H9 (cell line): ENCODE data around the gene SYVN1. TPM values are rescaled to one million over a fixed set of nuclear protein-coding genes. Genes with fewer than 3 reads are reported as not detected.

Experiments
- DNase-seq: peaks from one replicate; pipeline ENCODE4 v3.0.0-alpha.2; 2017
- H2AFZ ChIP-seq: one replicate; pipeline ENCODE4 v1.6.1; 2013; ENCODE audit warnings: mild to moderate bottlenecking, low read length, control low read depth, moderate library complexity
- H2AK5ac ChIP-seq: 2 replicates; pipeline ENCODE4 v1.6.1; 2013; ENCODE audit warnings: low read length, control low read depth, mixed read lengths; ENCODE audit not compliant: insufficient read length
- H2BK120ac ChIP-seq: one replicate; pipeline ENCODE4 v1.6.1; 2013; ENCODE audit warnings: low read depth, mild to moderate bottlenecking, low read length, control low read depth, inconsistent platforms; ENCODE audit not compliant: poor library complexity, severe bottlenecking
- H2BK12ac ChIP-seq: 2 replicates; pipeline ENCODE4 v1.6.1; 2013; ENCODE audit warnings: low read length, control low read depth, mixed read lengths, low read depth; ENCODE audit not compliant: insufficient read length
- H2BK15ac ChIP-seq: 2 replicates; pipeline ENCODE4 v1.6.1; 2013; ENCODE audit warnings: low read depth, low read length, control low read depth
- H2BK20ac ChIP-seq: one replicate; pipeline ENCODE4 v1.6.1; 2013; ENCODE audit warnings: low read depth, mild to moderate bottlenecking, low read length, control low read depth, inconsistent platforms; ENCODE audit not compliant: poor library complexity, severe bottlenecking
- H2BK5ac ChIP-seq: 2 replicates; pipeline ENCODE4 v1.6.1; 2013; ENCODE audit warnings: low read length, control low read depth, mixed read lengths; ENCODE audit not compliant: insufficient read length
- H3K14ac ChIP-seq: 2 replicates; pipeline ENCODE4 v1.6.1; 2013; ENCODE audit warnings: low read length, control low read depth; ENCODE audit not compliant: insufficient read depth
- H3K18ac ChIP-seq: 2 replicates; pipeline ENCODE4 v1.6.1; 2013; ENCODE audit warnings: low read depth, mild to moderate bottlenecking, mixed read lengths, low read length, control low read depth; ENCODE audit not compliant: insufficient read length
- H3K23ac ChIP-seq: 2 replicates; pipeline ENCODE4 v1.6.1; 2013; ENCODE audit warnings: low read length, control low read depth, mixed read lengths, low read depth; ENCODE audit not compliant: insufficient read length
- H3K23me2 ChIP-seq: 2 replicates; pipeline ENCODE4 v1.6.1; 2013; ENCODE audit warnings: low read depth, mild to moderate bottlenecking, mixed read lengths, low read length, control low read depth; ENCODE audit not compliant: insufficient read length, poor library complexity, severe bottlenecking
- H3K27ac ChIP-seq: 2 replicates; pipeline ENCODE4 v1.5.1; 2013; ENCODE audit warnings: low read length, control low read depth, mixed read lengths, low read depth; ENCODE audit not compliant: insufficient read length
- H3K27me3 ChIP-seq: 2 replicates; pipeline ENCODE4 v1.6.1; 2013; ENCODE audit warnings: low read length, control low read depth, inconsistent platforms; ENCODE audit not compliant: insufficient read depth
- H3K4ac ChIP-seq: 2 replicates; pipeline ENCODE4 v1.6.1; 2013; ENCODE audit warnings: low read depth, mild to moderate bottlenecking, control low read depth, inconsistent platforms, low read length, moderate library complexity
- H3K4me1 ChIP-seq: 2 replicates; pipeline ENCODE4 v1.6.1; 2013; ENCODE audit warnings: low read length, control low read depth, inconsistent platforms; ENCODE audit not compliant: insufficient read depth
- H3K4me2 ChIP-seq: 2 replicates; pipeline ENCODE4 v1.6.1; 2013; ENCODE audit warnings: low read length, control low read depth, mixed read lengths; ENCODE audit not compliant: insufficient read length, insufficient read depth
- H3K56ac ChIP-seq: 2 replicates; pipeline ENCODE4 v1.6.1; 2013; ENCODE audit warnings: low read depth, mild to moderate bottlenecking, mixed read lengths, low read length, control low read depth; ENCODE audit not compliant: insufficient read length
- H3K79me1 ChIP-seq: 2 replicates; pipeline ENCODE4 v1.6.1; 2013; ENCODE audit warnings: low read depth, mild to moderate bottlenecking, moderate library complexity, low read length, control low read depth, inconsistent platforms; ENCODE audit not compliant: insufficient read depth, poor library complexity, severe bottlenecking
- H3K79me2 ChIP-seq: 2 replicates; pipeline ENCODE4 v1.6.1; 2013; ENCODE audit warnings: low read length, control low read depth, inconsistent platforms; ENCODE audit not compliant: insufficient read depth
- H3K9ac ChIP-seq: 2 replicates; pipeline ENCODE4 v1.6.1; 2013; ENCODE audit warnings: low read length, control low read depth, mixed read lengths; ENCODE audit not compliant: insufficient read length; ENCODE audit errors: extremely low read depth
- H3K9me3 ChIP-seq: one replicate; pipeline ENCODE4 v1.6.1; 2013; ENCODE audit warnings: low read depth, low read length, inconsistent platforms; ENCODE audit not compliant: control insufficient read depth
- H3T11ph ChIP-seq: one replicate; pipeline ENCODE4 v1.6.1; 2013; ENCODE audit warnings: mild to moderate bottlenecking, low read length, control low read depth, inconsistent platforms
- H4K20me1 ChIP-seq: one replicate; pipeline ENCODE4 v1.6.1; 2013; ENCODE audit not compliant: control insufficient read depth, insufficient read length, insufficient read depth
- H4K5ac ChIP-seq: 2 replicates; pipeline ENCODE4 v1.6.1; 2013; ENCODE audit warnings: low read depth, mild to moderate bottlenecking, mixed read lengths, low read length, control low read depth; ENCODE audit not compliant: insufficient read length
- H4K8ac ChIP-seq: replicated peaks from 2 replicates; pipeline ENCODE4 v1.6.1; 2013; ENCODE audit warnings: low read length, control low read depth, mixed read lengths, low read depth; ENCODE audit not compliant: insufficient read length
- H4K91ac ChIP-seq: 2 replicates; pipeline ENCODE4 v1.6.1; 2013; ENCODE audit warnings: low read depth, mild to moderate bottlenecking, moderate library complexity, mixed read lengths, low read length, control low read depth; ENCODE audit not compliant: insufficient read length
- H3K27ac Mint-ChIP-seq, 3 experiments: 2 replicates in 2 of 3; 3 replicates in 1 of 3; pipeline ENCODE4 v1.8.0; 2020 to 2021; ENCODE audit warnings: mixed read lengths in 3 of 3, mild to moderate bottlenecking in 1 of 3, moderate library complexity in 1 of 3
- H3K27me3 Mint-ChIP-seq: 2 replicates; pipeline ENCODE4 v1.8.0; 2021; ENCODE audit warnings: low read depth, mild to moderate bottlenecking, moderate library complexity, mixed read lengths
- H3K36me3 Mint-ChIP-seq, 3 experiments: 2 replicates in 2 of 3; 3 replicates in 1 of 3; pipeline ENCODE4 v1.8.0; 2020 to 2021; ENCODE audit warnings: low read depth in 3 of 3, mixed read lengths in 3 of 3; ENCODE audit not compliant: insufficient read depth in 1 of 3
- H3K4me1 Mint-ChIP-seq, 2 experiments: 2 replicates each; pipeline ENCODE4 v1.8.0; 2020; ENCODE audit warnings: mixed read lengths in 2 of 2
- H3K4me3 Mint-ChIP-seq, 2 experiments: 2 replicates in 1 of 2; 3 replicates in 1 of 2; pipeline ENCODE4 v1.8.0; 2020 to 2021; ENCODE audit warnings: mild to moderate bottlenecking in 2 of 2, mixed read lengths in 2 of 2, moderate library complexity in 1 of 2
- H3K9me3 Mint-ChIP-seq, 2 experiments: 2 replicates in 1 of 2; 3 replicates in 1 of 2; pipeline ENCODE4 v1.8.0; 2020; ENCODE audit warnings: mild to moderate bottlenecking in 2 of 2, mixed read lengths in 2 of 2, moderate library complexity in 1 of 2
- WGBS: extraction: QIAGEN DNeasy Blood & Tissue Kit; methylation state at CpG from one replicate; pipeline ENCODE4 v1.1.7; 2013; ENCODE audit warnings: missing lambda C conversion rate, low lambda C conversion rate, mixed read lengths; ENCODE audit not compliant: insufficient read length; ENCODE audit errors: extremely low coverage; 5-methylcytosine and 5-hydroxymethylcytosine counted together
- total RNA-seq: library from RNA; stranded (reverse); gene quantifications from 2 replicates; pipeline ENCODE4 v1.2.1, GENCODE V29; 2021
- TF ChIP-seq, protein P1 (sequence below): fragments of 200-600 bp; sonication (generic); conservative IDR thresholded peaks from 3 replicates; pipeline ENCODE4 v1.8.0; 2021; ENCODE audit warnings: antibody characterized with exemption, mild to moderate bottlenecking

SYVN1 gene
- total RNA-seq, 1 experiment from 2014 or later = 31.6 TPM

DNA sequence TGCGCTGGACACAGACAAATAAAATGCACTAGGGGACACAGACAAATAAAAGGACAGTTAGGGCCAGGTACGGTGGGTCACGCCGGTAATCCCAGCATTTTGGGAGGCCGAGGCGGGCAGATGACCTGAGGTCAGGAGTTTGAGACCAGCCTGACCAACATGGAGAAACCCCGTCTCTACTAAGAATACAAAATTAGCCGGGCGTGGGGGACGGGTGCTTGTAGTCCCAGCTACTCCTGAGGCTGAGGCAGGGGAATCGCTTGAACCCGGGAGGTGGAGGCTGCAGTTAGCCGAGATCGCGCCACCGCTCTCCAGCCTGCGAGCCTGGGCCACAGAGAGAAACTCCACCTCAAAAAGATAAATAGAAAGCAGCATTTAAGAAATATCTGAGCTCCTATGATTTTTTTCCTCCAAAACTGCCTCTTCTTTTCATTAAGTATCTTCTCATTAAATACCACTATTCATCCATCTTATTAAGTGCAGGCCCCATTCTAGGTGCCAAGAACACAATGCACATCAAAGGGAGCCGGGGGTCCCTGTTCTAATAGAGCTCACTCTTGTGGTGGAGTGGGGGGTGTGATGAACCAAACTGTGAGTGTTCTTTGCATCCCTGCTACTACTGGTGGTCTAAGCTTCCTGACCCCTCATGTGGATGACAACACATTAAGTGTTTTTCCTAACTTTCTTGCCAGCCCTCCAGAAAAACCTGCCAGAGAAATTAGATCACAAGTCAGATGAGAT, 16.1 kb downstream of the SYVN1 start:
- Histone ChIP-seq H4K5ac (no peak overlapping the region), H3K18ac (no peak overlapping the region), H3T11ph (no peak overlapping the region), H3K14ac (no peak overlapping the region), H3K23ac (no peak overlapping the region), H3K27ac (no peak overlapping the region), H3K9ac (no peak overlapping the region), H3K27me3 (no peaks in the 10 kb centered on the region), H3K56ac (no peak overlapping the region), H3K4me2 (no peak overlapping the region), H3K79me1 (no peaks in the 10 kb centered on the region), H2AFZ (no peak overlapping the region), H3K9me3 (no peaks in the 10 kb centered on the region), H3K23me2 (peaks cover 13% of the 10 kb centered on the region), H2AK5ac (no peak overlapping the region), H2BK15ac (no peak overlapping the region), H2BK20ac (no peak overlapping the region), H3K4me1 (no peaks in the 10 kb centered on the region), H2BK120ac (no peak overlapping the region), H4K91ac (no peak overlapping the region), H2BK12ac (no peak overlapping the region), H2BK5ac (no peak overlapping the region), H4K8ac (no peak overlapping the region), H4K20me1 (no peaks in the 10 kb centered on the region), H3K79me2 (peaks cover 9% of the 10 kb centered on the region; the same call in 1 of the 2 replicates), H3K4ac (no peak overlapping the region)
- Mint-ChIP-seq H3K27ac (peak overlapping the region; percentile 82 to 86 (median 82); a peak in 6 of 7 replicates), H3K27me3 (peaks cover 1% of the 10 kb centered on the region; the same call in 1 of the 2 replicates), H3K4me3 (peak overlapping the region; percentile 36 to 89; a peak in 4 of 5 replicates), H3K4me1 (peaks cover 10 to 24% of the 10 kb centered on the region in 2 experiments), H3K9me3 (no peaks in the 10 kb centered on the region), H3K36me3 (peaks cover 30 to 67% (median 65%) of the 10 kb centered on the region in 3 experiments)
- TF ChIP-seq, protein P1, sequence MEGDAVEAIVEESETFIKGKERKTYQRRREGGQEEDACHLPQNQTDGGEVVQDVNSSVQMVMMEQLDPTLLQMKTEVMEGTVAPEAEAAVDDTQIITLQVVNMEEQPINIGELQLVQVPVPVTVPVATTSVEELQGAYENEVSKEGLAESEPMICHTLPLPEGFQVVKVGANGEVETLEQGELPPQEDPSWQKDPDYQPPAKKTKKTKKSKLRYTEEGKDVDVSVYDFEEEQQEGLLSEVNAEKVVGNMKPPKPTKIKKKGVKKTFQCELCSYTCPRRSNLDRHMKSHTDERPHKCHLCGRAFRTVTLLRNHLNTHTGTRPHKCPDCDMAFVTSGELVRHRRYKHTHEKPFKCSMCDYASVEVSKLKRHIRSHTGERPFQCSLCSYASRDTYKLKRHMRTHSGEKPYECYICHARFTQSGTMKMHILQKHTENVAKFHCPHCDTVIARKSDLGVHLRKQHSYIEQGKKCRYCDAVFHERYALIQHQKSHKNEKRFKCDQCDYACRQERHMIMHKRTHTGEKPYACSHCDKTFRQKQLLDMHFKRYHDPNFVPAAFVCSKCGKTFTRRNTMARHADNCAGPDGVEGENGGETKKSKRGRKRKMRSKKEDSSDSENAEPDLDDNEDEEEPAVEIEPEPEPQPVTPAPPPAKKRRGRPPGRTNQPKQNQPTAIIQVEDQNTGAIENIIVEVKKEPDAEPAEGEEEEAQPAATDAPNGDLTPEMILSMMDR = peak; percentile 21; the same call in 1 of the 3 replicates
- no peak for DNase-seq
- WGBS = no CpG with 5 or more reads among the region's 18 CpGs
